ENCODE data around the gene STARD3.

The STARD3 gene

DNA sequence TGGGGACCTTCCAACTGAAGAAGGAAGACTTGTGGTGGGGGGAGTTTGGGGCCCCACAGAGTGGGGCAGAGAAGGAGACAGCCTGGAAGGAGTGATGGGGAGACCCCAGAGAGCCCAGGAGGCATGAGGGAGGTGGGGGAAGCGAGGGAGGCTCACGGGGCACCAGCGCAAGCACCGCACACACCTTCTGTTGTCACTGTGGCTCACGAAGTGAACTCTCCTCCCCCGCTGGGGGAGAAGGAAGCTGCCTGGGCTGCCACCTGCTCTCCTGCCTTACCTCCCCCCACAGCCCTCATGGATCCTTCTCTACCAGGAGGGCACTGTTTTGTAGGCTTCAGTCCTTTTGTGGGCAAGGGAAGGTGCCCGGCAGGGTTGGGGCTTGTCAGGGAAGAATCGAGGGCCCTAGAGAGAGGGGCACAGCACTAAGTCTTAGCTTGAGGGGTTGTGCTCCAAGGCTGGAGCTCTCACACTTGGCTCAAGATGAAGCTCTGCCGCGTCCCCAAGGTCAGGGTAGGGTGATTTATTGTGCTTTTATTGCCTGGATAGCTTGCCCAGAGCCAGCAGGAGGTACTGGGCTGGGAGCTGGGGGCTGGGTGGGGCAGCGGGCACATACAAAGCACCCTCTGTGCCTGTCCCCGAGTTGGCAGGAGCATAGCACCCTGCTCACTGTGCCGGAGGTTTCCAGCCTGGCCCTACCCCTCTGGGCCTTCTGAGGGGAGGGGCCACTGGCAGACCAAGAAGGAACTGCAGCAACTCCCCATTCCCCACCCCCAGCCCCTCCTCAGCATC is 4.6 kb upstream of the STARD3 start:
- peaks cover 49% of the 10 kb centered on the region for H3K27me3 Mint-ChIP-seq (ENCODE audit: low read depth, poor library complexity)
- DNase-seq: no peak
- no peak overlapping the region for H3K27ac Mint-ChIP-seq
- no peaks in the 10 kb centered on the region for H3K9me3 Mint-ChIP-seq
- TF ChIP-seq, protein P1, sequence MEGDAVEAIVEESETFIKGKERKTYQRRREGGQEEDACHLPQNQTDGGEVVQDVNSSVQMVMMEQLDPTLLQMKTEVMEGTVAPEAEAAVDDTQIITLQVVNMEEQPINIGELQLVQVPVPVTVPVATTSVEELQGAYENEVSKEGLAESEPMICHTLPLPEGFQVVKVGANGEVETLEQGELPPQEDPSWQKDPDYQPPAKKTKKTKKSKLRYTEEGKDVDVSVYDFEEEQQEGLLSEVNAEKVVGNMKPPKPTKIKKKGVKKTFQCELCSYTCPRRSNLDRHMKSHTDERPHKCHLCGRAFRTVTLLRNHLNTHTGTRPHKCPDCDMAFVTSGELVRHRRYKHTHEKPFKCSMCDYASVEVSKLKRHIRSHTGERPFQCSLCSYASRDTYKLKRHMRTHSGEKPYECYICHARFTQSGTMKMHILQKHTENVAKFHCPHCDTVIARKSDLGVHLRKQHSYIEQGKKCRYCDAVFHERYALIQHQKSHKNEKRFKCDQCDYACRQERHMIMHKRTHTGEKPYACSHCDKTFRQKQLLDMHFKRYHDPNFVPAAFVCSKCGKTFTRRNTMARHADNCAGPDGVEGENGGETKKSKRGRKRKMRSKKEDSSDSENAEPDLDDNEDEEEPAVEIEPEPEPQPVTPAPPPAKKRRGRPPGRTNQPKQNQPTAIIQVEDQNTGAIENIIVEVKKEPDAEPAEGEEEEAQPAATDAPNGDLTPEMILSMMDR (IDR thresholded peaks at IDR 0.05): no peak
- H3K4me3 Mint-ChIP-seq: no peak overlapping the region
- peaks cover 70% of the 10 kb centered on the region for H3K4me1 Mint-ChIP-seq
- no peaks in the 10 kb centered on the region for H3K36me3 Mint-ChIP-seq (ENCODE audit: low read depth)

DNA sequence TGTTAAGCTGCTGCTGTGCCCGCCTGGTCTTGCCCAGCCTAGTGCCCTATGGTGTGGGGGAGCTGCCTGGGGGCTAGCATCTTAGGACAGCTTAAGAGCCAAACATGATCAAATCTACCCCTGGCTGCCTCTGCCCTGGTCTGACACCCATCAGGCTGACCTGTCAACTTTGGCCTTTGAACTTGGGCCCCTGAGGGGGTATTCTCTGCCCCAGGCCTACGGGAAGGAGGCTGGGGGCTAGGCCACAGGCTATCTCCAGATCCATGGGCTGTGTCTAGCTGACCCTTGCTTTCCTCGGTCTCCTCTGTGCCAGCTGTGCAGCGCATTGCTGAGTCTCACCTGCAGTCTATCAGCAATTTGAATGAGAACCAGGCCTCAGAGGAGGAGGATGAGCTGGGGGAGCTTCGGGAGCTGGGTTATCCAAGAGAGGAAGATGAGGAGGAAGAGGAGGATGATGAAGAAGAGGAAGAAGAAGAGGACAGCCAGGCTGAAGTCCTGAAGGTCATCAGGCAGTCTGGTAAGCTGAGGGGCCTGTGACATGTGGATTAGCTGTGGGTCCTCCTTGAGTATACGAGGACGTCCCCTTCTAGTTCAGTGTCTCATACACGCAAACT is 3.3 kb upstream of the STARD3 start:
- H3K4me1 Mint-ChIP-seq: peaks cover 74% of the 10 kb centered on the region
- no peak overlapping the region for H3K27ac Mint-ChIP-seq
- H3K36me3 Mint-ChIP-seq (ENCODE audit: low read depth): no peaks in the 10 kb centered on the region
- peaks cover 36% of the 10 kb centered on the region for H3K27me3 Mint-ChIP-seq (ENCODE audit: low read depth, poor library complexity)
- H3K9me3 Mint-ChIP-seq: no peaks in the 10 kb centered on the region
- H3K4me3 Mint-ChIP-seq: no peak overlapping the region
- TF ChIP-seq, protein P1 (IDR thresholded peaks at IDR 0.05): no peak
- no peak for DNase-seq

DNA sequence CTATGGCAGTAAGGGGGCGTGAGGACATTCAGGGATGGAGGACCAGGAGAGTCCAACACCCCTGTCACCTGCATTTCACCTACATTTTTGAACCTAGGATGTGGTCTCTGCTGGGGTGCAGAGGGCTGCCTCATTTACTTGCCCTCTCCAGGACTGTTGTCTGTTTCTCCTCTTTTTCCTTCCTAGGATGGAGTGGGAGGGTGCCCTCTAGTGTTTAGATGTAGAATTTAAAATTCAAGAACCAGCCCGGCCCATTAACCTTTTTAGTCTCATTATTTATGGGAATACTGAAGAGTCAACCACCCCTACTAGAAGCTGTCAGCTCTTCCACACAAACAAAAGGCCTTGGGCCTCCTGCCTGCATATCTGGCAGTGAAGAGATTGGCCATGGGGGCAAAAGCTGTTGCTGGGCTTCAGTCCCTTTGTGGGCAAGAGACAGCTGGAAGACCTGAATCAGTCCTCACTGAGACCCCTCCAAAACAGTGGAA is 2.5 kb upstream of the STARD3 start:
- no peaks in the 10 kb centered on the region for H3K9me3 Mint-ChIP-seq
- H3K36me3 Mint-ChIP-seq (ENCODE audit: low read depth): no peaks in the 10 kb centered on the region

DNA sequence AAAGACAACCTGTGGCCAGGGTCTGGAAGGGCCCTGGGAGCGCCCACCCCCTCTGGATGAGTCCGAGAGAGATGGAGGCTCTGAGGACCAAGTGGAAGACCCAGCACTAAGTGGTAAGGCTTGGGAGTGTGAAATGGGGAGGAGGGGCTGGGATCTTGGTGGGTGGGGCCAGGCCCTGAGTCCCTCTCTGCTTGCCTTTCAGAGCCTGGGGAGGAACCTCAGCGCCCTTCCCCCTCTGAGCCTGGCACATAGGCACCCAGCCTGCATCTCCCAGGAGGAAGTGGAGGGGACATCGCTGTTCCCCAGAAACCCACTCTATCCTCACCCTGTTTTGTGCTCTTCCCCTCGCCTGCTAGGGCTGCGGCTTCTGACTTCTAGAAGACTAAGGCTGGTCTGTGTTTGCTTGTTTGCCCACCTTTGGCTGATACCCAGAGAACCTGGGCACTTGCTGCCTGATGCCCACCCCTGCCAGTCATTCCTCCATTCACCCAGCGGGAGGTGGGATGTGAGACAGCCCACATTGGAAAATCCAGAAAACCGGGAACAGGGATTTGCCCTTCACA is 1.2 kb upstream of the STARD3 start:
- no peaks in the 10 kb centered on the region for H3K36me3 Mint-ChIP-seq (ENCODE audit: low read depth)
- H3K4me1 Mint-ChIP-seq: peaks cover 91% of the 10 kb centered on the region
- peaks cover 16% of the 10 kb centered on the region for H3K27me3 Mint-ChIP-seq (ENCODE audit: low read depth, poor library complexity)
- DNase-seq: no peak
- H3K9me3 Mint-ChIP-seq: no peaks in the 10 kb centered on the region
- peak overlapping the region; percentile 32 for H3K4me3 Mint-ChIP-seq
- TF ChIP-seq, protein P1 (IDR thresholded peaks at IDR 0.05): no peak
- H3K27ac Mint-ChIP-seq: no peak overlapping the region

More for the DNA sequence above, 2.5 kb upstream of the STARD3 start:
- Mint-ChIP-seq H3K27ac (no peak overlapping the region), H3K27me3 (ENCODE audit: low read depth, poor library complexity) (peaks cover 29% of the 10 kb centered on the region), H3K4me3 (no peak overlapping the region), H3K4me1 (peaks cover 79% of the 10 kb centered on the region)
- TF ChIP-seq, protein P1 (IDR thresholded peaks at IDR 0.05): peak; percentile 80
- no peak for DNase-seq

DNA sequence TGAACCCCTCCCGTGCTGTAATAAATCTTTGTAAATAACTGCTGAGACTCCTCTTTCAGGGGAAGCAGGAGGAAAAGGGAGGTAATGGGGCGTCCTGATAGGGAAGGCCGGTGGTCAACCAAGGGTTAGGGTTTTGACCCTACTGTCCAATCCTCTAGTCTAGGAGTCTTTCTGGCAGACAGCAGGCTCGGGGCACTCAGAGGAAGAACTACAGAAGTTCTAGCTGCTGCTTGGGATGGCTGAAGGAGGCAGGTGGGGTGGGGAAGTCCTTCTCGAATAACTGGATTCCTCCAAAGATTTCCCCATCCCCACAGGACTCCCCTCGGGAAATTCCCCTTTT is 387 bp upstream of the STARD3 start:
- H3K4me3 Mint-ChIP-seq: peak overlapping the region; percentile 91
- TF ChIP-seq, protein P1 (IDR thresholded peaks at IDR 0.05): no peak

More for the DNA sequence above, 387 bp upstream of the STARD3 start:
- Mint-ChIP-seq H3K36me3 (ENCODE audit: low read depth) (no peaks in the 10 kb centered on the region), H3K27me3 (ENCODE audit: low read depth, poor library complexity) (peaks cover 9% of the 10 kb centered on the region), H3K9me3 (no peaks in the 10 kb centered on the region), H3K27ac (peak overlapping the region; percentile 20), H3K4me1 (peaks cover 91% of the 10 kb centered on the region)
- no peak for DNase-seq
